Loucy (cell line): ENCODE measurements around the gene CCDC61.

Experiments used
- EZH2phosphoT487 ChIP-seq: fragments of 200-600 bp; IDR thresholded peaks from 2 replicates; pipeline ENCODE4 v1.6.1; 2018; ENCODE audit warnings: antibody characterized with exemption, mild to moderate bottlenecking, moderate library complexity, borderline replicate concordance
- TF ChIP-seq, protein P1 (sequence below): fragments of 200-600 bp; sonication (generic); conservative IDR thresholded peaks from 2 replicates; pipeline ENCODE4 v1.5.1; 2014; ENCODE audit warnings: mild to moderate bottlenecking, antibody characterized with exemption, low read length

DNA sequence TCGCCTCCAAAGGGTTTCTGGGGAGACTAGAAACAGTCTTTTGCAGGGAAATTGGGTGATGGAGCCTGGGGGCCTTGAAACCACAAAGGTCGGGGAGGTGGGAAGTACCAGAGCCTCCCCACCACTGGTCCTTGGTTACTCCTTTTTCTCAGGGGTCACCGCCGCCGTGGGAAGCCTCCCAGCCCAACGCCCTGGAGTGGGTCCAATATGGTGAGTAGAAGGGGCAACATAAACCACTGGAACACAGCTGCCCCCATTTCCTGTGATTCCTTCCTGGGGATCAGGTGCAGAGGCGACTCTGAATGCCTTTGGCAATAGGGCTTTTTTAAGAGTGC is 21.8 kb downstream of the CCDC61 start:
- TF ChIP-seq, protein P1, sequence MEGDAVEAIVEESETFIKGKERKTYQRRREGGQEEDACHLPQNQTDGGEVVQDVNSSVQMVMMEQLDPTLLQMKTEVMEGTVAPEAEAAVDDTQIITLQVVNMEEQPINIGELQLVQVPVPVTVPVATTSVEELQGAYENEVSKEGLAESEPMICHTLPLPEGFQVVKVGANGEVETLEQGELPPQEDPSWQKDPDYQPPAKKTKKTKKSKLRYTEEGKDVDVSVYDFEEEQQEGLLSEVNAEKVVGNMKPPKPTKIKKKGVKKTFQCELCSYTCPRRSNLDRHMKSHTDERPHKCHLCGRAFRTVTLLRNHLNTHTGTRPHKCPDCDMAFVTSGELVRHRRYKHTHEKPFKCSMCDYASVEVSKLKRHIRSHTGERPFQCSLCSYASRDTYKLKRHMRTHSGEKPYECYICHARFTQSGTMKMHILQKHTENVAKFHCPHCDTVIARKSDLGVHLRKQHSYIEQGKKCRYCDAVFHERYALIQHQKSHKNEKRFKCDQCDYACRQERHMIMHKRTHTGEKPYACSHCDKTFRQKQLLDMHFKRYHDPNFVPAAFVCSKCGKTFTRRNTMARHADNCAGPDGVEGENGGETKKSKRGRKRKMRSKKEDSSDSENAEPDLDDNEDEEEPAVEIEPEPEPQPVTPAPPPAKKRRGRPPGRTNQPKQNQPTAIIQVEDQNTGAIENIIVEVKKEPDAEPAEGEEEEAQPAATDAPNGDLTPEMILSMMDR = peak; percentile 29
- TF ChIP-seq EZH2phosphoT487 = no peak
